CD14-positive monocyte (primary cell): ENCODE measurements around the gene CCDC116. TPM values are rescaled to one million over a fixed set of nuclear protein-coding genes. Genes with fewer than 3 reads are reported as not detected.

Experiments
- DNase-seq, 3 donors: peaks; one replicate each; pipeline ENCODE4 v3.0.0-alpha.2; 2011 to 2022
- H2AFZ ChIP-seq: 2 replicates; pipeline ENCODE4 v1.6.0; 2012; ENCODE audit warnings: mild to moderate bottlenecking, low read depth, low read length, inconsistent platforms; ENCODE audit not compliant: insufficient read depth, poor library complexity, severe bottlenecking
- H3K27ac ChIP-seq, 2 donors: 1 replicate in 1 of 2; 2 replicates in 1 of 2; pipeline ENCODE4 v1.5.1; 2012 to 2013; ENCODE audit warnings: low read length in 2 of 2, control low read depth in 1 of 2, inconsistent platforms in 1 of 2, low read depth in 1 of 2, mild to moderate bottlenecking in 1 of 2
- H3K27me3 ChIP-seq, 2 donors: one replicate each; pipeline versions ENCODE4 v1.6.0 to v1.6.1; 2011 to 2013; ENCODE audit warnings: low read length in 2 of 2; ENCODE audit not compliant: control insufficient read depth in 2 of 2, insufficient read depth in 2 of 2
- H3K36me3 ChIP-seq, 2 donors: replicated peaks in 1 of 2; 1 replicate in 1 of 2; 2 replicates in 1 of 2; pipeline versions ENCODE4 v1.5.1 to v1.6.1; 2012 to 2013; ENCODE audit warnings: low read length in 2 of 2, control low read depth in 1 of 2, inconsistent platforms in 1 of 2, mild to moderate bottlenecking in 1 of 2; ENCODE audit not compliant: insufficient read depth in 2 of 2, control insufficient read depth in 1 of 2
- H3K4me1 ChIP-seq, 2 donors: 1 replicate in 1 of 2; 2 replicates in 1 of 2; pipeline versions ENCODE4 v1.5.1 to v1.6.1; 2012 to 2013; ENCODE audit warnings: low read length in 2 of 2, control low read depth in 1 of 2, inconsistent platforms in 1 of 2, mild to moderate bottlenecking in 1 of 2, moderate library complexity in 1 of 2; ENCODE audit not compliant: insufficient read depth in 2 of 2, control insufficient read depth in 1 of 2
- H3K4me2 ChIP-seq: replicated peaks from 2 replicates; pipeline ENCODE3; 2012; ENCODE audit warnings: low read length, moderate library complexity, mild to moderate bottlenecking; ENCODE audit not compliant: poor library complexity, severe bottlenecking; ENCODE audit errors: extremely low read depth
- H3K4me3 ChIP-seq, 3 experiments: fragments of 200-600 bp in 1 of 3; sonication (generic) in 1 of 3; replicated peaks in 1 of 3; 1 replicate in 2 of 3; 2 replicates in 1 of 3; pipeline ENCODE4 v1.5.1; 2011 to 2013; ENCODE audit warnings: low read length in 3 of 3, mild to moderate bottlenecking in 3 of 3, control low read depth in 2 of 3, low read depth in 2 of 3, inconsistent platforms in 1 of 3, moderate library complexity in 1 of 3
- H3K79me2 ChIP-seq: 2 replicates; pipeline ENCODE4 v1.6.0; 2012; ENCODE audit warnings: mild to moderate bottlenecking, control low read depth, inconsistent platforms, low read length, moderate library complexity; ENCODE audit not compliant: insufficient read depth
- H3K9ac ChIP-seq: 2 replicates; pipeline ENCODE4 v1.6.0; 2017; ENCODE audit warnings: low read length, mild to moderate bottlenecking; ENCODE audit not compliant: insufficient read depth, poor library complexity, severe bottlenecking
- H3K9me3 ChIP-seq, 2 donors: replicated peaks in 1 of 2; 1 replicate in 1 of 2; 2 replicates in 1 of 2; pipeline versions ENCODE4 v1.5.1 to v1.6.1; 2012 to 2013; ENCODE audit warnings: low read length in 2 of 2, control low read depth in 1 of 2; ENCODE audit not compliant: control insufficient read depth in 1 of 2, insufficient read depth in 1 of 2
- H4K20me1 ChIP-seq: 2 replicates; pipeline ENCODE4 v1.6.0; 2012; ENCODE audit warnings: mild to moderate bottlenecking, low read length, control low read depth, moderate library complexity; ENCODE audit not compliant: insufficient read depth
- H3K27ac Mint-ChIP-seq, 7 donors: one replicate each; pipeline ENCODE4 v1.8.0; 2020; ENCODE audit warnings: mild to moderate bottlenecking in 7 of 7, mixed read lengths in 7 of 7, moderate library complexity in 6 of 7, inconsistent platforms in 2 of 7
- H3K27me3 Mint-ChIP-seq, 3 donors: one replicate each; pipeline ENCODE4 v1.8.0; 2021 to 2022; ENCODE audit warnings: low read depth in 3 of 3, mild to moderate bottlenecking in 3 of 3, mixed read lengths in 3 of 3, moderate library complexity in 3 of 3, inconsistent platforms in 1 of 3
- H3K36me3 Mint-ChIP-seq, 2 donors: one replicate each; pipeline ENCODE4 v1.8.0; 2020; ENCODE audit warnings: mixed read lengths in 2 of 2, inconsistent platforms in 1 of 2, mild to moderate bottlenecking in 1 of 2
- H3K4me1 Mint-ChIP-seq: one replicate; pipeline ENCODE4 v1.8.0; 2020; ENCODE audit warnings: mild to moderate bottlenecking, mixed read lengths
- H3K4me3 Mint-ChIP-seq, 2 donors: one replicate each; pipeline ENCODE4 v1.8.0; 2020; ENCODE audit warnings: mild to moderate bottlenecking in 2 of 2, mixed read lengths in 2 of 2, moderate library complexity in 1 of 2
- H3K9me3 Mint-ChIP-seq, 7 donors: one replicate each; pipeline ENCODE4 v1.8.0; 2020 to 2022; ENCODE audit warnings: mixed read lengths in 7 of 7, mild to moderate bottlenecking in 6 of 7, moderate library complexity in 6 of 7, inconsistent platforms in 2 of 7
- WGBS: methylation state at CpG from one replicate; pipeline ENCODE4 v1.1.5; 2013; ENCODE audit warnings: missing lambda C conversion rate; ENCODE audit not compliant: insufficient coverage; 5-methylcytosine and 5-hydroxymethylcytosine counted together
- intact Hi-C, 2 donors: fragments of 100-400 bp; cut with micrococcal nuclease; formaldehyde crosslinking; loops; one replicate each; pipeline versions ENCODE4 v1.15.0 to v1.15.1; 2023
- polyA plus RNA-seq, 3 donors: library from polyadenylated mRNA; depleted of rRNA in 1 of 3; unstranded in 2 of 3; stranded (reverse) in 1 of 3; fragments of 300-500 nt in 2 of 3; fragments of >200 nt in 1 of 3; fragmentation: Illumina TruSeq in 2 of 3; gene quantifications; 1 replicate in 2 of 3; 2 replicates in 1 of 3; pipeline ENCODE4 v1.2.3, GENCODE V29; 2012 to 2021
- TF ChIP-seq, protein P1 (sequence below): fragments of 200-600 bp; IDR thresholded peaks from one replicate; pipeline ENCODE4 v1.8.0; 2022; ENCODE audit warnings: antibody characterized with exemption, mild to moderate bottlenecking

Gene CCDC116
- polyA plus RNA-seq, 3 donors, result 0.21 TPM; not detected in 2

- no peak overlapping the region for H3K9ac ChIP-seq
- DNase-seq, result no peak
- Mint-ChIP-seq H3K4me3 (no peak overlapping the region), H3K4me1 (no peaks in the 10 kb centered on the region), H3K27me3 (no peaks in the 10 kb centered on the region), H3K36me3 (peaks cover 71 to 89% of the 10 kb centered on the region in 2 donors), H3K27ac (no peak overlapping the region), H3K9me3 (peaks cover 0 to 3% (median 0%) of the 10 kb centered on the region in 7 donors)
- H3K9me3 ChIP-seq, result no peaks in the 10 kb centered on the region
- intact Hi-C loops, result no loop called here
- H3K27ac ChIP-seq, result no peak overlapping the region
- no peaks in the 10 kb centered on the region for H3K79me2 ChIP-seq
- H3K4me3 ChIP-seq, result no peak overlapping the region
- TF ChIP-seq, protein P1, sequence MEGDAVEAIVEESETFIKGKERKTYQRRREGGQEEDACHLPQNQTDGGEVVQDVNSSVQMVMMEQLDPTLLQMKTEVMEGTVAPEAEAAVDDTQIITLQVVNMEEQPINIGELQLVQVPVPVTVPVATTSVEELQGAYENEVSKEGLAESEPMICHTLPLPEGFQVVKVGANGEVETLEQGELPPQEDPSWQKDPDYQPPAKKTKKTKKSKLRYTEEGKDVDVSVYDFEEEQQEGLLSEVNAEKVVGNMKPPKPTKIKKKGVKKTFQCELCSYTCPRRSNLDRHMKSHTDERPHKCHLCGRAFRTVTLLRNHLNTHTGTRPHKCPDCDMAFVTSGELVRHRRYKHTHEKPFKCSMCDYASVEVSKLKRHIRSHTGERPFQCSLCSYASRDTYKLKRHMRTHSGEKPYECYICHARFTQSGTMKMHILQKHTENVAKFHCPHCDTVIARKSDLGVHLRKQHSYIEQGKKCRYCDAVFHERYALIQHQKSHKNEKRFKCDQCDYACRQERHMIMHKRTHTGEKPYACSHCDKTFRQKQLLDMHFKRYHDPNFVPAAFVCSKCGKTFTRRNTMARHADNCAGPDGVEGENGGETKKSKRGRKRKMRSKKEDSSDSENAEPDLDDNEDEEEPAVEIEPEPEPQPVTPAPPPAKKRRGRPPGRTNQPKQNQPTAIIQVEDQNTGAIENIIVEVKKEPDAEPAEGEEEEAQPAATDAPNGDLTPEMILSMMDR, result no peak
- no peaks in the 10 kb centered on the region for H3K4me1 ChIP-seq
- H2AFZ ChIP-seq, result no peak overlapping the region
- H3K4me2 ChIP-seq, result no peak overlapping the region
- peaks cover 61 to 62% of the 10 kb centered on the region in 2 donors for H3K36me3 ChIP-seq
- 100% methylated on average over 2 of the region's 4 CpGs for WGBS
- peaks cover 7% of the 10 kb centered on the region for H4K20me1 ChIP-seq
- H3K27me3 ChIP-seq, result no peaks in the 10 kb centered on the region
Measured at GRCh38 chr22:21679383-21679782, 46.8 kb downstream of the CCDC116 start.

DNA sequence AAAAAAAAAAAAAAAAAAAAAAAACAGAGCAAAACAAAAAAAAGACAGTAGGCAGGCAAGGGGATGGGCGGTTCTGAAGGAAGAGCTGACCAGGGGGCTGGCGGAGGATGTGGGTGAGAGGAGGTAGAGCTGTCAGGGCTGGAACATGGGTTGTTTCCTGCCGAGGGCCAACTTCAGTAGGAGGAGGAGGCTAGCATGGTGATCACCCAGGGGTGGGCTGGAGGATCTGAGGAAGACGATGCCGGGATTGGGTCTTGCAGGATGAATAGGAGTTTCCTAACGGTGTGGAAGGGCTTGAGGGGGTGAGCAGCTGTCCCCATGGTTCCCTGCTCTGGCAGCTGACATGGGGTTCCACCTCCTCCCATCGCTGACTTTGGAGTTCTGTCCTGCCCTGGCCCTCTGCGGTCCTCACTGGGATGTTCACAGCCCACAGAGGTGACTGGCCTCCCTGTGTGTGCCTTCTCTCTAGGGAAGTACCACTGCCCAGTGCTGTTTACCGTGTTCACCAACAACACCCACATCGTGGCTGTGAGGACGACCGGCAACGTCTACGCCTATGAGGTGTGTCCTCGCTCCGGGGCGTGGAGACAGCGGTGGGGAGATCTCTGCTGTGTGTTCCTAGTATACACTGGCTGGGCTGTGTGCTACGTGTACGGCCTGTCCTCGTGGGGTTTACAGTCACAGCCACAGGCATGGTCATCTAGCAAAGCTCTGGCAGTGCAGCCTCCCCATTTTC is 48.4 kb downstream of the CCDC116 start:
- H3K4me3 Mint-ChIP-seq, result no peak overlapping the region
- no peak overlapping the region for H3K27ac Mint-ChIP-seq

More for the DNA sequence above, 48.4 kb downstream of the CCDC116 start:
- no peak overlapping the region for H3K27ac ChIP-seq
- Mint-ChIP-seq H3K9me3 (peaks cover 0 to 2% (median 0%) of the 10 kb centered on the region in 7 donors), H3K27me3 (no peaks in the 10 kb centered on the region), H3K36me3 (peaks cover 70 to 88% of the 10 kb centered on the region in 2 donors), H3K4me1 (no peaks in the 10 kb centered on the region)
- no peaks in the 10 kb centered on the region for H3K79me2 ChIP-seq
- H3K4me1 ChIP-seq, result no peaks in the 10 kb centered on the region
- no peak overlapping the region for H3K4me2 ChIP-seq
- no peak overlapping the region for H3K9ac ChIP-seq
- 97% methylated on average over 19 of the region's 21 CpGs for WGBS
- H3K9me3 ChIP-seq, result no peaks in the 10 kb centered on the region
- DNase-seq, result no peak
- H3K4me3 ChIP-seq, result no peak overlapping the region
- H3K36me3 ChIP-seq, result peaks cover 61 to 63% of the 10 kb centered on the region in 2 donors
- intact Hi-C loops, result no loop called here
- peaks cover under 1% of the 10 kb centered on the region for H4K20me1 ChIP-seq
- no peak overlapping the region for H2AFZ ChIP-seq
- TF ChIP-seq, protein P1, result no peak
- no peaks in the 10 kb centered on the region for H3K27me3 ChIP-seq
